GM13976 (cell line): ENCODE data around the gene IER5L.
"Not testable (repeated sequence)": the region's sequence is repeated elsewhere in the genome, so short reads cannot be mapped to it uniquely, and the experiment has no call there.

Source experiments
- DNase-seq: peaks from one replicate; pipeline ENCODE4 v3.0.0; 2012; ENCODE audit warnings: low spot score
- in situ Hi-C: fragments of 300-500 bp; cut with MboI; formaldehyde crosslinking; loops from one replicate; pipeline ENCODE4 v1.12.0; 2022; ENCODE audit warnings: low sequenced_read_pairs, mixed read lengths, inconsistent platforms; ENCODE audit not compliant: unreplicated experiment
- TF ChIP-seq, protein P1 (sequence below): IDR thresholded peaks from 2 replicates; pipeline ENCODE4 v1.5.1; 2012; ENCODE audit warnings: borderline replicate concordance, mild to moderate bottlenecking; ENCODE audit not compliant: insufficient read depth; ENCODE audit errors: extremely low read depth, missing control alignments, control extremely low read depth

Gene IER5L

DNA sequence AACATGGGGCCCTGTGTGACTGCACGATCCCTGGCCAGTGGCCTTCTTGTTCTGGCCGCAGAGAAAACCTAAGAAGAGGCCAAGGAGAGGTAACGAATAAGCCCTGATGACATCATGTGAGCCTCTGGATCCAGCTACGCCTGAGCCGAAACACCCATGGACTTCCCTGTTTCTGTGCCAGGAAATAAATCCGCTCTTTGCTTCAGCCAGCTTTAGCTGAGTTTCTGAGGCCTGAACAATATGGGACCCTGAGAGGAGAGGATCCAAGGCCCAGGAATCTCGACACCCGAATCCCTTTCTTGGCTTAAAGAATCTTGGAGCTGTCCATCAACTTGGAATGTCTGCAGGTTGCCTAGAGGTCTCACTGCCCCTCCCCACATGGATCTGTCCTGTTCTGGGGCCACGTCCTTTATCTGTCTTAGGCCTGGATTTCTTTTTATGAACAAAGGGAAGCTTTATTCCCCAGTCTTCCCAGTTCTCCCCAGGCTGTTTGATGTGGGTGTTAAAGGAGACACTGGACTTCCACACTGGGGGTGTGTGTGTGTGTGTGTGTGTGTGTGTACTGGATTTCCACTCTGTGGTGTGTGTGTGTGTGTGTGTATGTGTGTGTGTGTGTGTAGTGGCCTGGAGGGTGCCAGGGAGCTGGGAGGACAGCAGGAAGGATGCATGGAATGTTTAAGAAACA, 13.7 kb downstream of the IER5L start:
- DNase-seq = no peak
- in situ Hi-C loops = no loop called here
- TF ChIP-seq, protein P1, sequence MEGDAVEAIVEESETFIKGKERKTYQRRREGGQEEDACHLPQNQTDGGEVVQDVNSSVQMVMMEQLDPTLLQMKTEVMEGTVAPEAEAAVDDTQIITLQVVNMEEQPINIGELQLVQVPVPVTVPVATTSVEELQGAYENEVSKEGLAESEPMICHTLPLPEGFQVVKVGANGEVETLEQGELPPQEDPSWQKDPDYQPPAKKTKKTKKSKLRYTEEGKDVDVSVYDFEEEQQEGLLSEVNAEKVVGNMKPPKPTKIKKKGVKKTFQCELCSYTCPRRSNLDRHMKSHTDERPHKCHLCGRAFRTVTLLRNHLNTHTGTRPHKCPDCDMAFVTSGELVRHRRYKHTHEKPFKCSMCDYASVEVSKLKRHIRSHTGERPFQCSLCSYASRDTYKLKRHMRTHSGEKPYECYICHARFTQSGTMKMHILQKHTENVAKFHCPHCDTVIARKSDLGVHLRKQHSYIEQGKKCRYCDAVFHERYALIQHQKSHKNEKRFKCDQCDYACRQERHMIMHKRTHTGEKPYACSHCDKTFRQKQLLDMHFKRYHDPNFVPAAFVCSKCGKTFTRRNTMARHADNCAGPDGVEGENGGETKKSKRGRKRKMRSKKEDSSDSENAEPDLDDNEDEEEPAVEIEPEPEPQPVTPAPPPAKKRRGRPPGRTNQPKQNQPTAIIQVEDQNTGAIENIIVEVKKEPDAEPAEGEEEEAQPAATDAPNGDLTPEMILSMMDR = no peak

- TF ChIP-seq, protein P1 = no peak
- DNase-seq = no peak
- in situ Hi-C loops = no loop called here
These were observed 14.3 kb downstream of the IER5L start for GRCh38 chr9:129163753-129164152.

GRCh38 chr9:129163198-129163670, 14.8 kb downstream of the IER5L start:
- in situ Hi-C loops, DNase-seq: not testable (repeated sequence)

DNA sequence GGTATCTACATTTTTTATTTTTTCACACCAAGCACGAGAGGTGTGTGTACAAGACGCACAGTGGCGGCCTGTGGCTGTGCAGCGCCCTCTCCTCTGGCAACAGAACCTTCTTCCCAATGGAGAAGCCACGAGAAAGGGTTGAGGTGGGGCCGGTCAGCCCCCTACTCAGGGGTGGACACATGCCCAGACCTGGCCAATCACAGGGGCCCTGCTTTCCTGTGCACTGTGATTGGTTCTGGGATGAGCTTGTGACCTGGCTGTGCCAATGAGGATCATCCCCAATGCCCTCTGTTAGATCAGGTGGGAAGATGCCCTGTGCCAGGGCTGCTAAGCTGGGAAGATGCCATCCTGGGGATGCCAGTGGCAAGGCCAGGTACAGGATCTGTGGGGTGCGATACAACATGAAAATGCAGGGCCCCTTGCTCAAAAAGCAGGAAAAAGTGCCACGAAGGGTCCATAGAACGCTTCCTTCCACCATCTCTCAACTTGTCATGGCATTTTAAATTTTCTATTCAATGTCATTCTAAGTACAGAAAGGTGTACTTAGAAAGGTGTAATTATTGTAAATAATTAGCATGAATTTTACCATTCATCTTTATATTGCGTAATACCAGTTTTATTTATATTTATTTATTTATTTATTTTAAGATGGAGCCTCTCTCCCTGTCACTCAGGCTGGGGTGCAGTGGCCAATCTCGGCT, 15.4 kb downstream of the IER5L start:
- TF ChIP-seq, protein P1 = no peak
- in situ Hi-C loops = no loop called here
- DNase-seq = no peak

- no peak for DNase-seq
- in situ Hi-C loops = no loop called here
- TF ChIP-seq, protein P1 = no peak
These were observed 16.6 kb downstream of the IER5L start for GRCh38 chr9:129161534-129161837.

- DNase-seq = no peak
- in situ Hi-C loops = no loop called here
- TF ChIP-seq, protein P1 = no peak
These were observed 17.1 kb downstream of the IER5L start for GRCh38 chr9:129160712-129161533.

- in situ Hi-C loops = no loop called here
- TF ChIP-seq, protein P1 = no peak
- no peak for DNase-seq
These were observed 21.9 kb downstream of the IER5L start for GRCh38 chr9:129156163-129156562.
